ENCODE measurements around the gene XRCC3. TPM values are rescaled to one million over a fixed set of nuclear protein-coding genes. Genes with fewer than 3 reads are reported as not detected.

The XRCC3 gene
- total RNA-seq, 2 experiments from 2014 or later = 43.7 to 46.9 TPM

GRCh38 chr14:103686831-103687485 lies 28.3 kb downstream of the XRCC3 start:
- Mint-ChIP-seq H3K36me3 (ENCODE audit: low read depth) (peaks cover 21% of the 10 kb centered on the region), H3K27me3 (no peaks in the 10 kb centered on the region), H3K4me1 (no peaks in the 10 kb centered on the region), H3K9me3 (ENCODE audit: low read depth) (no peaks in the 10 kb centered on the region), H3K27ac (no peak overlapping the region), H3K4me3 (no peak overlapping the region)
- DNase-seq (no peak), ATAC-seq (no peak)
- POLR2A ChIA-PET = interaction anchor here (1.2 kb wide), 1 partner anchor 29 kb away, joined by 4 read pairs; the partner anchor contains the start of genes XRCC3 and ZFYVE21
- CTCF ChIA-PET = interaction anchor here (0.6 to 1.2 kb wide), 2 partner anchors 96 to 214 kb away, joined by 3 to 4 read pairs; no protein-coding TSS in a partner anchor
- intact Hi-C loops (cut with DNase I, micrococcal nuclease) = no loop called here

GRCh38 chr14:103685276-103686211 lies 29.7 kb downstream of the XRCC3 start:
- ATAC-seq (no peak), DNase-seq (no peak)
- ChIA-PET CTCF (interaction anchor here (0.9 kb wide), 1 partner anchor 20 kb away, joined by 3 read pairs; no protein-coding TSS in a partner anchor), POLR2A (no interaction called here)
- Mint-ChIP-seq H3K4me1 (no peaks in the 10 kb centered on the region), H3K9me3 (ENCODE audit: low read depth) (no peaks in the 10 kb centered on the region), H3K27ac (no peak overlapping the region), H3K4me3 (no peak overlapping the region), H3K36me3 (ENCODE audit: low read depth) (peaks cover 31% of the 10 kb centered on the region), H3K27me3 (no peaks in the 10 kb centered on the region)
- intact Hi-C loops (cut with DNase I, micrococcal nuclease) = no loop called here

DNA sequence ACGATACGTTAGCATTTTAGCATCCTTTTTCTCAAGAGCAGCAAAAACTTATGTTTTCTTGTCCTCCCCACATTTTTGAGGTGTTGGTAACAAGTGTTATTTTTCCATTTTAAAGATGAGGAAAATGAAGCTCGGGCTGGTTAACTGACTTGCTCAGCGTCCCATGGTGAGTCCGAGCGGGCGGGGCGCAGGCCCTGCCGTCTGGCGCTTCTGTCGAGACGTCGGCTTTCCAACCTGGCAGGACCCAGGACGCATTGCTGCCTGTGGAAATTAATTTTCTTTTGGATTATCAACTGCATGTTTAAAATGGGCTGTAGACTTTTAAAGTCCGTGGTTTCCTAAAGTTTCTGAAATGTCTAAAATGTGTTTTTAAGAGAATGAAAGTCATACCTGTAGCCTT lies 30.4 kb downstream of the XRCC3 start:
- Mint-ChIP-seq H3K9me3 (ENCODE audit: low read depth) (no peaks in the 10 kb centered on the region), H3K36me3 (ENCODE audit: low read depth) (peaks cover 31% of the 10 kb centered on the region)

GRCh38 chr14:103684471-103684870 lies 30.8 kb downstream of the XRCC3 start:
- ChIA-PET POLR2A (no interaction called here), CTCF (interaction anchor here (0.5 to 0.9 kb wide), 2 partner anchors 21 to 1084 kb away, joined by 3 read pairs; no protein-coding TSS in a partner anchor)
- intact Hi-C loops (cut with DNase I, micrococcal nuclease) = no loop called here
- no peak overlapping the region for H3K4me3 Mint-ChIP-seq
- no peaks in the 10 kb centered on the region for H3K9me3 Mint-ChIP-seq (ENCODE audit: low read depth)
- ATAC-seq (no peak), DNase-seq (no peak)
- peaks cover 33% of the 10 kb centered on the region for H3K36me3 Mint-ChIP-seq (ENCODE audit: low read depth)
- H3K4me1 Mint-ChIP-seq = peaks cover 2% of the 10 kb centered on the region
- H3K27ac Mint-ChIP-seq = no peak overlapping the region
- no peaks in the 10 kb centered on the region for H3K27me3 Mint-ChIP-seq

More for the DNA sequence above, 30.4 kb downstream of the XRCC3 start:
- H3K27me3 Mint-ChIP-seq = no peaks in the 10 kb centered on the region
- POLR2A ChIA-PET = no interaction called here
- no peak overlapping the region for H3K4me3 Mint-ChIP-seq
- no peak for ATAC-seq
- H3K4me1 Mint-ChIP-seq = no peaks in the 10 kb centered on the region
- no peak for DNase-seq
- CTCF ChIA-PET = interaction anchor here (0.5 to 0.9 kb wide), 2 partner anchors 21 to 1084 kb away, joined by 3 read pairs; no protein-coding TSS in a partner anchor
- no peak overlapping the region for H3K27ac Mint-ChIP-seq
- intact Hi-C loops (cut with DNase I, micrococcal nuclease) = no loop called here

- Mint-ChIP-seq H3K27me3 (no peaks in the 10 kb centered on the region), H3K4me1 (peaks cover 2% of the 10 kb centered on the region), H3K4me3 (no peak overlapping the region), H3K9me3 (ENCODE audit: low read depth) (no peaks in the 10 kb centered on the region), H3K36me3 (ENCODE audit: low read depth) (peaks cover 40% of the 10 kb centered on the region), H3K27ac (no peak overlapping the region)
- no peak for ATAC-seq
- intact Hi-C loops (cut with DNase I, micrococcal nuclease) = no loop called here
- POLR2A ChIA-PET = no interaction called here
- CTCF ChIA-PET = no interaction called here
- no peak for DNase-seq
Measured at GRCh38 chr14:103683139-103683538, 32.1 kb downstream of the XRCC3 start.

GRCh38 chr14:103680491-103681231 lies 34.6 kb downstream of the XRCC3 start:
- Mint-ChIP-seq H3K9me3 (ENCODE audit: low read depth) (no peaks in the 10 kb centered on the region), H3K36me3 (ENCODE audit: low read depth) (peaks cover 42% of the 10 kb centered on the region), H3K4me1 (peaks cover 2% of the 10 kb centered on the region), H3K27me3 (no peaks in the 10 kb centered on the region), H3K27ac (no peak overlapping the region), H3K4me3 (no peak overlapping the region)
- ChIA-PET POLR2A (no interaction called here), CTCF (interaction anchor here (0.9 to 2.0 kb wide), 6 partner anchors 14 to 175 kb away, joined by 3 to 12 read pairs (median 4); partner anchors contain the start of gene ZFYVE21)
- intact Hi-C loops (cut with DNase I, micrococcal nuclease) = no loop called here
- DNase-seq (no peak), ATAC-seq (no peak)

GRCh38 chr14:103679351-103679750 lies 35.9 kb downstream of the XRCC3 start:
- Mint-ChIP-seq H3K4me3 (no peak overlapping the region), H3K4me1 (peaks cover 2% of the 10 kb centered on the region), H3K9me3 (ENCODE audit: low read depth) (no peaks in the 10 kb centered on the region), H3K27me3 (no peaks in the 10 kb centered on the region), H3K36me3 (ENCODE audit: low read depth) (peaks cover 47% of the 10 kb centered on the region), H3K27ac (peak overlapping the region; percentile 33)
- peak; percentile 74 for DNase-seq
- peak; percentile 98 for ATAC-seq
- ChIA-PET POLR2A (no interaction called here), CTCF (interaction anchor here (0.5 to 2.0 kb wide), 9 partner anchors 15 to 127 kb away, joined by 3 to 12 read pairs (median 3); partner anchors contain the start of gene ZFYVE21)
- intact Hi-C loops (cut with DNase I, micrococcal nuclease) = loop anchor here (1.0 to 5.0 kb wide), 4 partner anchors 67 to 107 kb away; no protein-coding TSS in a partner anchor

GRCh38 chr14:103676881-103677675 lies 38.2 kb downstream of the XRCC3 start:
- no peaks in the 10 kb centered on the region for H3K9me3 Mint-ChIP-seq (ENCODE audit: low read depth)
- intact Hi-C loops (cut with DNase I, micrococcal nuclease) = loop anchor here (5.0 kb wide), 3 partner anchors 65 to 105 kb away; no protein-coding TSS in a partner anchor
- no peak for ATAC-seq
- no peak for DNase-seq
- H3K36me3 Mint-ChIP-seq (ENCODE audit: low read depth) = peaks cover 54% of the 10 kb centered on the region
- H3K4me1 Mint-ChIP-seq = peaks cover 2% of the 10 kb centered on the region
- no peaks in the 10 kb centered on the region for H3K27me3 Mint-ChIP-seq
- CTCF ChIA-PET = interaction anchor here (1.1 to 1.4 kb wide), 3 partner anchors 12 to 102 kb away, joined by 3 read pairs; no protein-coding TSS in a partner anchor
- no peak overlapping the region for H3K27ac Mint-ChIP-seq
- POLR2A ChIA-PET = no interaction called here
- no peak overlapping the region for H3K4me3 Mint-ChIP-seq

- no peak overlapping the region for H3K27ac Mint-ChIP-seq
- no peak overlapping the region for H3K4me3 Mint-ChIP-seq
- ChIA-PET CTCF (no interaction called here), POLR2A (no interaction called here)
- ATAC-seq (no peak), DNase-seq (no peak)
- H3K27me3 Mint-ChIP-seq = no peaks in the 10 kb centered on the region
- H3K9me3 Mint-ChIP-seq (ENCODE audit: low read depth) = no peaks in the 10 kb centered on the region
- peaks cover 52% of the 10 kb centered on the region for H3K36me3 Mint-ChIP-seq (ENCODE audit: low read depth)
- H3K4me1 Mint-ChIP-seq = peaks cover 2% of the 10 kb centered on the region
- intact Hi-C loops (cut with DNase I, micrococcal nuclease) = loop anchor here (5.0 kb wide), 3 partner anchors 64 to 104 kb away; no protein-coding TSS in a partner anchor
Measured at GRCh38 chr14:103675957-103676356, 39.3 kb downstream of the XRCC3 start.

DNA sequence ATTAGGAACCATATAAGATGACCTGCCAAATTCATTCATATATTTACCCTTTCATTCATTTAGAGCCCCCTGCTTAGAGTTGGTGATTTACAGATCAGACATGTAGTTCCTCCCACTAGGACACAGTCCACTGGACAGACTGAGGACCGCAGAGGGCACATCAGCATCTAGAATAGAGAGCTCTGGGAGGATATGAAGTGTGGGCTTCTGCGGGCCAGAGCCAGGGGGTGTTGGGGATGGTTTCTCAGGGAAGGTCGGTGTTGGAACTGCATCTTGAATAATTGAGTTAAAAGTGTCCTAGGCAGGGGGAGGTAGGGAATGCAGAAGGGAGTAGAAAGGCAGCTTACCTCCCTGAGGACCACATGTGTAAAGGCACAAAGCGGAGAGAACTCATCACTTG lies 43.3 kb downstream of the XRCC3 start:
- ChIA-PET CTCF (no interaction called here), POLR2A (no interaction called here)
- Mint-ChIP-seq H3K27me3 (no peaks in the 10 kb centered on the region), H3K4me3 (no peak overlapping the region), H3K27ac (no peak overlapping the region), H3K4me1 (no peaks in the 10 kb centered on the region), H3K36me3 (ENCODE audit: low read depth) (peaks cover 42% of the 10 kb centered on the region), H3K9me3 (ENCODE audit: low read depth) (no peaks in the 10 kb centered on the region)
- intact Hi-C loops (cut with DNase I, micrococcal nuclease) = no loop called here
- ATAC-seq (no peak), DNase-seq (no peak)
